ENCODE data around the gene C17orf114.

The C17orf114 gene

DNA sequence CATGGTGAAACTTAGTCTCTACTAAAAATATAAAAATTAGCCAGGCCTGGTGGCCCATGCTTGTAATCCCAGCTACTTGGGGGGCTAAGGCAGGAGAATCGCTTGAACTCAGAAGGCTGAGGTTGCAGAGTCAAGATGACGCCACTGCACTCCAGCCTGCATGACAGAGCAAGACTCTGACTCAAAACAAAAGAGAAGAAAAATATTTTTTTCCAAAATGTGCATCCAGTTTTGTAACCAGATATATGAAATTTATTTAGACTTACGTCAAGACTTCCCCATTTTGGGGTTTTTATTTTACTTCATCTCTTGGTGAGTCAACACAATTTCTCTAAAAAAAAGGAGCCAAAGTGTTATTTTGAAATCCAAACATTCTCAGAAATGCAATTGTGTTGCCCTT lies 35.9 kb downstream of the C17orf114 start:
- no peak overlapping the region for H3K4me3 ChIP-seq
- FAIRE-seq (no peak), ATAC-seq (no peak), DNase-seq (ENCODE audit: low read depth in 1 of 2, low spot score in 1 of 2) (no peak)
- H3K9me3 ChIP-seq = no peaks in the 10 kb centered on the region
- 88% methylated on average over 3 of the region's 3 CpGs for WGBS (ENCODE audit: missing lambda C conversion rate)
- H3K27ac ChIP-seq = no peak overlapping the region
- CTCF ChIA-PET = interaction anchor here (1.2 to 1.5 kb wide), 2 partner anchors 24 to 34 kb away, joined by 4 to 7 read pairs; no protein-coding TSS in a partner anchor
- TF ChIP-seq, protein P1, sequence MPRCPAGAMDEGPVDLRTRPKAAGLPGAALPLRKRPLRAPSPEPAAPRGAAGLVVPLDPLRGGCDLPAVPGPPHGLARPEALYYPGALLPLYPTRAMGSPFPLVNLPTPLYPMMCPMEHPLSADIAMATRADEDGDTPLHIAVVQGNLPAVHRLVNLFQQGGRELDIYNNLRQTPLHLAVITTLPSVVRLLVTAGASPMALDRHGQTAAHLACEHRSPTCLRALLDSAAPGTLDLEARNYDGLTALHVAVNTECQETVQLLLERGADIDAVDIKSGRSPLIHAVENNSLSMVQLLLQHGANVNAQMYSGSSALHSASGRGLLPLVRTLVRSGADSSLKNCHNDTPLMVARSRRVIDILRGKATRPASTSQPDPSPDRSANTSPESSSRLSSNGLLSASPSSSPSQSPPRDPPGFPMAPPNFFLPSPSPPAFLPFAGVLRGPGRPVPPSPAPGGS (IDR thresholded peaks at IDR 0.05) = no peak
- TF ChIP-seq JUNB (IDR thresholded peaks at IDR 0.05) (no peak), ESRRA (IDR thresholded peaks at IDR 0.05; ENCODE audit: borderline replicate concordance, low read length) (no peak), FOSB (CRISPR knock-in tag; IDR thresholded peaks at IDR 0.05) (no peak), EHMT2 (IDR thresholded peaks at IDR 0.05; ENCODE audit: low read depth) (no peak)
- TF ChIP-seq, protein P2, sequence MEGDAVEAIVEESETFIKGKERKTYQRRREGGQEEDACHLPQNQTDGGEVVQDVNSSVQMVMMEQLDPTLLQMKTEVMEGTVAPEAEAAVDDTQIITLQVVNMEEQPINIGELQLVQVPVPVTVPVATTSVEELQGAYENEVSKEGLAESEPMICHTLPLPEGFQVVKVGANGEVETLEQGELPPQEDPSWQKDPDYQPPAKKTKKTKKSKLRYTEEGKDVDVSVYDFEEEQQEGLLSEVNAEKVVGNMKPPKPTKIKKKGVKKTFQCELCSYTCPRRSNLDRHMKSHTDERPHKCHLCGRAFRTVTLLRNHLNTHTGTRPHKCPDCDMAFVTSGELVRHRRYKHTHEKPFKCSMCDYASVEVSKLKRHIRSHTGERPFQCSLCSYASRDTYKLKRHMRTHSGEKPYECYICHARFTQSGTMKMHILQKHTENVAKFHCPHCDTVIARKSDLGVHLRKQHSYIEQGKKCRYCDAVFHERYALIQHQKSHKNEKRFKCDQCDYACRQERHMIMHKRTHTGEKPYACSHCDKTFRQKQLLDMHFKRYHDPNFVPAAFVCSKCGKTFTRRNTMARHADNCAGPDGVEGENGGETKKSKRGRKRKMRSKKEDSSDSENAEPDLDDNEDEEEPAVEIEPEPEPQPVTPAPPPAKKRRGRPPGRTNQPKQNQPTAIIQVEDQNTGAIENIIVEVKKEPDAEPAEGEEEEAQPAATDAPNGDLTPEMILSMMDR (IDR thresholded peaks at IDR 0.05) = no peak
- H3K4me1 ChIP-seq = peaks cover 6% of the 10 kb centered on the region; the same call in 2 of the 3 replicates
- H3K4me2 ChIP-seq = no peak overlapping the region
- POLR2A ChIA-PET = no interaction called here

DNA sequence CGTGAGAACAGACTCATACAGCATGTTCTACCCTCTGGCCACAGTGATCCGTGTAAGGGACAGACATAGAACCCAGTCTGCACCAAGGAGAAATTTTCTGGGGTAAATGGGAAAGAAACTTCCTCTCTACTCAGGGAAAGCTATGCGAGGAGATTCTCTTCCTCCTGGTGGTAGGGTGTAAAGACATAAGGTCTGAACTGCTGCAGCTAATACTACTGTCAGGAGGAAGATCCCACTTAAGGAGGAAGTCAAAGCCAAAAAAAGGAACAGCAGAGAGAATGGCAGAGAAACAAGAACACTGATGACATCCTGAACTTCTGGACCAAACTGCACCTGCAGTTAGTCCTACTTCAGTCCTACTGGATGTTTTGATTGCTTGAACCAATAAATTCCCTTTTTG lies 37.5 kb downstream of the C17orf114 start:
- TF ChIP-seq, protein P2 (IDR thresholded peaks at IDR 0.05) = no peak
- TF ChIP-seq FOSB (CRISPR knock-in tag; IDR thresholded peaks at IDR 0.05) (no peak), RAD21 (conservative IDR thresholded peaks at IDR 0.05 in 1 of 2, IDR thresholded peaks at IDR 0.05 in 1 of 2) (no peak)
- Histone ChIP-seq H3K27ac (no peak overlapping the region), H3K4me2 (no peak overlapping the region), H3K9me3 (no peaks in the 10 kb centered on the region), H3K4me1 (peaks cover 1% of the 10 kb centered on the region; the same call in 2 of the 3 replicates), H3K4me3 (no peak overlapping the region)
- whole genome bisulfite sequencing (ENCODE audit: missing lambda C conversion rate) = 40% methylated on average over 3 of the region's 3 CpGs
- DNase-seq (ENCODE audit: low read depth in 1 of 2, low spot score in 1 of 2) = no peak
- no peak for FAIRE-seq
- POLR2A ChIA-PET = no interaction called here
- peak; percentile 30 to 38; a peak in 4 of 6 replicates for ATAC-seq
- CTCF ChIA-PET = interaction anchor here (0.9 to 2.7 kb wide), 5 partner anchors 9 to 25 kb away, joined by 3 to 14 read pairs (median 4); no protein-coding TSS in a partner anchor

DNA sequence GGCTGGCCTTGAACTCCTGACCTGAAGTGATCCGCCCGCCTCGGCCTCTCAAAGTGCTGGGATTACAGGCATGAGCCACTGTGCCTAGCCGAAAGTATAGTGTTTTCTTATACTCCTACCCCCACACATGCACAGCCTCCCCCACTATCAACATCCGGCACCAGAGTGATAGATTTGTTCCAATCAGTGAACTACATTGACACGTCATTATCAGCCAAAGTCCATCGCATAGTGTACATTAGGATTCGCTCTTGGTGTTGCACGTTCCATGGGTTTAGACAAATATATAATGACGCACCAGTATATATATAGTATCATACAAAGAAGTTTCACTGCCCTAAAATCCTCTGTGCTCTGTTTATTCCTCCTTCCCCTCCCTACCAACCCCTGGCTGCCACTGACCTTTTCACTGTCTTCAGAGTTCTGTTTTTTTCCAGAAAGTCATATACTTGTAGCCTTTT lies 42.3 kb downstream of the C17orf114 start:
- Histone ChIP-seq H3K4me2 (no peak overlapping the region), H3K27ac (no peak overlapping the region), H3K4me1 (no peaks in the 10 kb centered on the region), H3K4me3 (no peak overlapping the region), H3K9me3 (no peaks in the 10 kb centered on the region)
- WGBS (ENCODE audit: missing lambda C conversion rate) = 74% methylated on average over 10 of the region's 10 CpGs
- ChIA-PET CTCF (no interaction called here), POLR2A (interaction anchor here (0.7 kb wide), 1 partner anchor 239 kb away, joined by 4 read pairs; no protein-coding TSS in a partner anchor)
- DNase-seq (ENCODE audit: low read depth in 1 of 2, low spot score in 1 of 2) (no peak), ATAC-seq (no peak), FAIRE-seq (no peak)
- TF ChIP-seq POLR2AphosphoS2 (conservative IDR thresholded peaks at IDR 0.05; ENCODE audit: low read length) (no peak), TFCP2L1 (CRISPR knock-in tag; IDR thresholded peaks at IDR 0.05) (no peak), EHMT2 (IDR thresholded peaks at IDR 0.05; ENCODE audit: low read depth) (no peak), POLR2A (IDR thresholded peaks at IDR 0.05; ENCODE audit: low read length) (no peak), FOSB (CRISPR knock-in tag; IDR thresholded peaks at IDR 0.05) (no peak), SREBF2 (IDR thresholded peaks at IDR 0.05) (no peak), ZSCAN20 (CRISPR knock-in tag; IDR thresholded peaks at IDR 0.05) (no peak), JUN (IDR thresholded peaks at IDR 0.05) (no peak), KDM1A (IDR thresholded peaks at IDR 0.05; ENCODE audit: low read depth) (no peak)
- TF ChIP-seq, protein P3, sequence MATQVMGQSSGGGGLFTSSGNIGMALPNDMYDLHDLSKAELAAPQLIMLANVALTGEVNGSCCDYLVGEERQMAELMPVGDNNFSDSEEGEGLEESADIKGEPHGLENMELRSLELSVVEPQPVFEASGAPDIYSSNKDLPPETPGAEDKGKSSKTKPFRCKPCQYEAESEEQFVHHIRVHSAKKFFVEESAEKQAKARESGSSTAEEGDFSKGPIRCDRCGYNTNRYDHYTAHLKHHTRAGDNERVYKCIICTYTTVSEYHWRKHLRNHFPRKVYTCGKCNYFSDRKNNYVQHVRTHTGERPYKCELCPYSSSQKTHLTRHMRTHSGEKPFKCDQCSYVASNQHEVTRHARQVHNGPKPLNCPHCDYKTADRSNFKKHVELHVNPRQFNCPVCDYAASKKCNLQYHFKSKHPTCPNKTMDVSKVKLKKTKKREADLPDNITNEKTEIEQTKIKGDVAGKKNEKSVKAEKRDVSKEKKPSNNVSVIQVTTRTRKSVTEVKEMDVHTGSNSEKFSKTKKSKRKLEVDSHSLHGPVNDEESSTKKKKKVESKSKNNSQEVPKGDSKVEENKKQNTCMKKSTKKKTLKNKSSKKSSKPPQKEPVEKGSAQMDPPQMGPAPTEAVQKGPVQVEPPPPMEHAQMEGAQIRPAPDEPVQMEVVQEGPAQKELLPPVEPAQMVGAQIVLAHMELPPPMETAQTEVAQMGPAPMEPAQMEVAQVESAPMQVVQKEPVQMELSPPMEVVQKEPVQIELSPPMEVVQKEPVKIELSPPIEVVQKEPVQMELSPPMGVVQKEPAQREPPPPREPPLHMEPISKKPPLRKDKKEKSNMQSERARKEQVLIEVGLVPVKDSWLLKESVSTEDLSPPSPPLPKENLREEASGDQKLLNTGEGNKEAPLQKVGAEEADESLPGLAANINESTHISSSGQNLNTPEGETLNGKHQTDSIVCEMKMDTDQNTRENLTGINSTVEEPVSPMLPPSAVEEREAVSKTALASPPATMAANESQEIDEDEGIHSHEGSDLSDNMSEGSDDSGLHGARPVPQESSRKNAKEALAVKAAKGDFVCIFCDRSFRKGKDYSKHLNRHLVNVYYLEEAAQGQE (IDR thresholded peaks at IDR 0.05) = no peak
- TF ChIP-seq, protein P2 (IDR thresholded peaks at IDR 0.05) = no peak
- TF ChIP-seq, protein P4, sequence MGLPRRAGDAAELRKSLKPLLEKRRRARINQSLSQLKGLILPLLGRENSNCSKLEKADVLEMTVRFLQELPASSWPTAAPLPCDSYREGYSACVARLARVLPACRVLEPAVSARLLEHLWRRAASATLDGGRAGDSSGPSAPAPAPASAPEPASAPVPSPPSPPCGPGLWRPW (IDR thresholded peaks at IDR 0.05) = no peak
- TF ChIP-seq, protein P5, sequence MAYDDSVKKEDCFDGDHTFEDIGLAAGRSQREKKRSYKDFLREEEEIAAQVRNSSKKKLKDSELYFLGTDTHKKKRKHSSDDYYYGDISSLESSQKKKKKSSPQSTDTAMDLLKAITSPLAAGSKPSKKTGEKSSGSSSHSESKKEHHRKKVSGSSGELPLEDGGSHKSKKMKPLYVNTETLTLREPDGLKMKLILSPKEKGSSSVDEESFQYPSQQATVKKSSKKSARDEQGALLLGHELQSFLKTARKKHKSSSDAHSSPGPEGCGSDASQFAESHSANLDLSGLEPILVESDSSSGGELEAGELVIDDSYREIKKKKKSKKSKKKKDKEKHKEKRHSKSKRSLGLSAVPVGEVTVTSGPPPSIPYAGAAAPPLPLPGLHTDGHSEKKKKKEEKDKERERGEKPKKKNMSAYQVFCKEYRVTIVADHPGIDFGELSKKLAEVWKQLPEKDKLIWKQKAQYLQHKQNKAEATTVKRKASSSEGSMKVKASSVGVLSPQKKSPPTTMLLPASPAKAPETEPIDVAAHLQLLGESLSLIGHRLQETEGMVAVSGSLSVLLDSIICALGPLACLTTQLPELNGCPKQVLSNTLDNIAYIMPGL (CRISPR knock-in tag; IDR thresholded peaks at IDR 0.05; ENCODE audit: borderline replicate concordance) = no peak

All from A549 (cell line).